Panc1 (cell line): ENCODE data around the gene OGDH. TPM values are rescaled to one million over a fixed set of nuclear protein-coding genes. Genes with fewer than 3 reads are reported as not detected.

Experiments used
- ATAC-seq: fragments of 200-7000 bp; cut with Tn5 transposase; 2 replicates; pipeline ENCODE4 v1.9.1; 2020; ENCODE audit warnings: mild to moderate bottlenecking, moderate library complexity
- BruUV-seq: library from RNA; stranded (reverse); fragments of 400-500 nt; replicated peaks from 2 replicates; lab custom pipeline; 2021; lab: Mats Ljungman, UMichigan
- CTCF ChIA-PET: fragments of 300-600 bp; sonication (Branson Sonifier 250); formaldehyde crosslinking; loops from one replicate; lab custom pipeline; 2022; ENCODE audit warnings: antibody characterized with exemption; lab: Charles Lee
- POLR2A ChIA-PET: fragments of 300-600 bp; sonication (Branson Sonifier 250); formaldehyde crosslinking; loops from one replicate; lab custom pipeline; 2022; ENCODE audit warnings: antibody characterized with exemption; lab: Charles Lee
- DNase-seq: peaks from one replicate; pipeline ENCODE4 v3.0.0-alpha.2; 2010; ENCODE audit warnings: low read depth, low spot score
- H3K27ac ChIP-seq: 2 replicates; pipeline ENCODE4 v1.5.1; 2011; ENCODE audit warnings: mild to moderate bottlenecking, low read length, inconsistent platforms
- H3K27me3 ChIP-seq: fragments of 200-500 bp; sonication (Bioruptor generic); 2 replicates; pipeline ENCODE4 v1.6.0; 2014; ENCODE audit warnings: low read length, inconsistent platforms; ENCODE audit not compliant: control insufficient read depth, insufficient read depth
- H3K36me3 ChIP-seq: fragments of 200-500 bp; sonication (Bioruptor generic); 2 replicates; pipeline ENCODE4 v1.5.1; 2014; ENCODE audit warnings: inconsistent platforms, mild to moderate bottlenecking, low read length, moderate library complexity; ENCODE audit not compliant: control insufficient read depth, insufficient read depth
- H3K4me1 ChIP-seq: 2 replicates; pipeline ENCODE4 v1.5.1; 2011; ENCODE audit warnings: inconsistent platforms, mild to moderate bottlenecking, low read length, moderate library complexity; ENCODE audit not compliant: control insufficient read depth, insufficient read depth
- H3K4me3 ChIP-seq, 2 experiments: 2 replicates each; pipeline ENCODE4 v1.5.1; 2011 to 2012; ENCODE audit warnings: low read depth in 2 of 2, low read length in 2 of 2, mild to moderate bottlenecking in 2 of 2, inconsistent platforms in 1 of 2, moderate library complexity in 1 of 2
- H3K9me3 ChIP-seq: fragments of 200-500 bp; sonication (Bioruptor generic); 2 replicates; pipeline ENCODE4 v1.5.1; 2014; ENCODE audit warnings: low read depth, mild to moderate bottlenecking, inconsistent platforms, low read length, moderate library complexity; ENCODE audit not compliant: control insufficient read depth, insufficient read depth
- CTCF ChIP-seq: fragments of 450-650 bp; IDR thresholded peaks from 2 replicates; pipeline ENCODE4 v1.5.1; 2017; ENCODE audit warnings: mild to moderate bottlenecking
- POLR2AphosphoS5 ChIP-seq: IDR thresholded peaks from 2 replicates; pipeline ENCODE4 v1.6.1; 2012; ENCODE audit warnings: mild to moderate bottlenecking, low read depth, low read length, moderate library complexity
- REST ChIP-seq, 2 experiments: IDR thresholded peaks; 2 replicates each; pipeline ENCODE4 v1.6.1; 2011 to 2012; ENCODE audit warnings: low read depth in 2 of 2, control low read depth in 1 of 2, low read length in 1 of 2, mild to moderate bottlenecking in 1 of 2, moderate library complexity in 1 of 2; ENCODE audit not compliant: insufficient read depth in 1 of 2
- SIN3A ChIP-seq: IDR thresholded peaks from 2 replicates; pipeline ENCODE4 v1.6.1; 2012; ENCODE audit warnings: low read depth, mild to moderate bottlenecking, low read length, moderate library complexity, borderline replicate concordance; ENCODE audit not compliant: insufficient read depth
- TCF7L2 ChIP-seq: IDR thresholded peaks from 2 replicates; pipeline ENCODE4 v1.6.1; 2011; ENCODE audit warnings: mild to moderate bottlenecking, low read depth, low read length, inconsistent platforms
- in situ Hi-C: cut with HindIII; loops from 2 replicates; pipeline ENCODE4 v1.10.0; 2016; ENCODE audit warnings: low sequenced_read_pairs, low pct_unique_long_range_greater_than_20kb
- intact Hi-C: fragments of 100-400 bp; cut with micrococcal nuclease; formaldehyde crosslinking; loops from one replicate; pipeline ENCODE4 v1.10.0; 2022; ENCODE audit not compliant: unreplicated experiment
- total RNA-seq: library from RNA; stranded (reverse); gene quantifications from one replicate; pipeline ENCODE4 v1.2.1, GENCODE V29; 2021; ENCODE audit not compliant: unreplicated experiment

The OGDH gene
- total RNA-seq, 1 experiment from 2014 or later: 166 TPM

- Histone ChIP-seq H3K4me1 (peaks cover 32% of the 10 kb centered on the region), H3K9me3 (no peaks in the 10 kb centered on the region), H3K27ac (peak overlapping the region; percentile 67), H3K27me3 (no peaks in the 10 kb centered on the region), H3K36me3 (peaks cover 3% of the 10 kb centered on the region; the same call in 1 of the 2 replicates), H3K4me3 (no peak overlapping the region)
- POLR2A ChIA-PET: no interaction called here
- TF ChIP-seq SIN3A (no peak), CTCF (no peak), POLR2AphosphoS5 (no peak; the same call in 1 of the 2 replicates), REST (IDR thresholded peaks at IDR 0.05; ENCODE audit: insufficient read depth in 1 of 2, low read depth in 2 of 2, low read length in 1 of 2) (no peak)
- BruUV-seq: no TSS peak
- CTCF ChIA-PET: no interaction called here
- in situ Hi-C loops: no loop called here
- intact Hi-C loops: no loop called here
- DNase-seq (no peak), ATAC-seq (no peak; the same call in 1 of the 2 replicates)
Observed at GRCh38 chr7:44711528-44711927, 105.1 kb downstream of the OGDH start.

- intact Hi-C loops (no loop called here), in situ Hi-C loops (no loop called here)
- H3K4me3 ChIP-seq: no peak overlapping the region
- peaks cover 32% of the 10 kb centered on the region for H3K4me1 ChIP-seq
- DNase-seq (no peak), ATAC-seq (peak; percentile 6; the same call in 1 of the 2 replicates)
- TF ChIP-seq CTCF: no peak
- TF ChIP-seq POLR2AphosphoS5: no peak; the same call in 1 of the 2 replicates
- TF ChIP-seq TCF7L2: no peak
- TF ChIP-seq SIN3A: no peak
- TF ChIP-seq REST (IDR thresholded peaks at IDR 0.05; ENCODE audit: insufficient read depth in 1 of 2, low read depth in 2 of 2, low read length in 1 of 2): no peak
- no peaks in the 10 kb centered on the region for H3K9me3 ChIP-seq
- BruUV-seq: no TSS peak
- CTCF ChIA-PET: no interaction called here
- H3K27ac ChIP-seq: peak overlapping the region; percentile 67
- peaks cover 3% of the 10 kb centered on the region; the same call in 1 of the 2 replicates for H3K36me3 ChIP-seq
- no peaks in the 10 kb centered on the region for H3K27me3 ChIP-seq
- POLR2A ChIA-PET: no interaction called here
Observed at GRCh38 chr7:44712012-44712411, 105.6 kb downstream of the OGDH start.
